ENCODE data around the gene RIMBP2.

RIMBP2 gene

DNA sequence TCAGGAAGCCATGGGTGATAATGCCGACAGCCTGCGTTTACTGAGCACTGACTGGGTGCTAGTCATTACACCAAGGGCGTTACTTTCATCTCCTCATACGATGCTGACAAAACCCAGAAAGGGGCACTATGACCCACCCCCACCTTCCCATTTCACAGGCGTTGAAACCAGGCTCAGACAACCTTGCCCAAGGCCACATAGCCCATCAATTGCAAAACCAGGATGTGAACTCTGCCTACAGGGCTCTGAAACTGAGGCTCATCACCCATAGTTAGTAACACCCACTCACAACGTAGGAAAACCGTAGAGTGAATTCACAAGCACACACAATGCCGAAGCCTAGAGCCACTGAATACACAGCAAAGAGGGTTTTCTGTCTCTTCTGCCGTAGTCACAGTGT, 119.9 kb downstream of the RIMBP2 start:
- TF ChIP-seq CTCF (IDR thresholded peaks at IDR 0.05; ENCODE audit: insufficient read depth, low read depth, low read length, missing control alignments), result no peak
- no peak overlapping the region for H3K4me3 ChIP-seq (ENCODE audit: low read depth, low read length)
- no peak for DNase-seq (ENCODE audit: low read depth)

GRCh38 chr12:130595566-130595965, 120.5 kb downstream of the RIMBP2 start:
- no peak for DNase-seq (ENCODE audit: low read depth)
- no peak for TF ChIP-seq CTCF (IDR thresholded peaks at IDR 0.05; ENCODE audit: insufficient read depth, low read depth, low read length, missing control alignments)
- H3K4me3 ChIP-seq (ENCODE audit: low read depth, low read length), result no peak overlapping the region

GRCh38 chr12:130593056-130593455, 123.0 kb downstream of the RIMBP2 start:
- DNase-seq (ENCODE audit: low read depth), result no peak
- H3K4me3 ChIP-seq (ENCODE audit: low read depth, low read length), result no peak overlapping the region
- TF ChIP-seq CTCF (IDR thresholded peaks at IDR 0.05; ENCODE audit: insufficient read depth, low read depth, low read length, missing control alignments), result no peak

DNA sequence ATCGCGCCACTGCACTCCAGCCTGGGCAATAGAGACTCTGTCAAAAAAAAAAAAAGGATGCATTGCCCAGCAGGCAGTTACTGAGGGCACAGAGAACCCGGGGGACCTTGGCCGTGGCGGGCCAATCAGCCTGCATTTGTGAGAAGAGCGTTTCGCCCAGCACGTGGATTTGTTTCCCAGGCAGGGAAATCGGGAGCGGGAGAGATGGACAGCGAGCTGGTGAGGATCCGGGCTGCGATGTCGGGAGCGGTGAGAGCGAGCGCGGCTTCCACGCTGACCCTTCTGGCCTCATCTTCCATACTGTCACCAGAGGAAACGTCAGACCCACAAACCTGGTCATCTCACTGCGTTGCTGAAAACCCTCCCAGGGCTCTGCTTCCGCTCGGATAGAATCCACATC, 123.5 kb downstream of the RIMBP2 start:
- DNase-seq (ENCODE audit: low read depth), result no peak
- H3K4me3 ChIP-seq (ENCODE audit: low read depth, low read length), result no peak overlapping the region
- no peak for TF ChIP-seq CTCF (IDR thresholded peaks at IDR 0.05; ENCODE audit: insufficient read depth, low read depth, low read length, missing control alignments)

DNA sequence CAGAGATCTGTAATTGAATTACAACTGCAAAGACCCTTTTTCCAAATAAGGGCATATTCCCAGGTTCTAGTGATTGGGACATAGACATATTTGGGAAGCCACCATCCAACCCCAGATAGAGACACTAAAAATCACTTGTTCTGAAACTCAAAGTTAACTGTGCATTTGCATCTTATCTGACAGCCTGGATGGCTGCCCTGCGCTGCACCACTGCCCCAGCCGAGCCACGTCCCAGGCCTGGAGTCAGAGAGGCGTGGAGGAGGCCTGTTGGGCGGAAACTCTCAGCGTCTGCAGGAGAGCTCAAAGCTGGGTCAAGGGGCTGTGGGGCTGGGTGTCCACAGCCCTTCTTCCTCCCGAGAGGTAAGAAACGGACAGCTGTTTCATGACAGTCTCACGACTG, 124.4 kb downstream of the RIMBP2 start:
- no peak for TF ChIP-seq CTCF (IDR thresholded peaks at IDR 0.05; ENCODE audit: insufficient read depth, low read depth, low read length, missing control alignments)
- no peak for DNase-seq (ENCODE audit: low read depth)
- H3K4me3 ChIP-seq (ENCODE audit: low read depth, low read length), result no peak overlapping the region

DNA sequence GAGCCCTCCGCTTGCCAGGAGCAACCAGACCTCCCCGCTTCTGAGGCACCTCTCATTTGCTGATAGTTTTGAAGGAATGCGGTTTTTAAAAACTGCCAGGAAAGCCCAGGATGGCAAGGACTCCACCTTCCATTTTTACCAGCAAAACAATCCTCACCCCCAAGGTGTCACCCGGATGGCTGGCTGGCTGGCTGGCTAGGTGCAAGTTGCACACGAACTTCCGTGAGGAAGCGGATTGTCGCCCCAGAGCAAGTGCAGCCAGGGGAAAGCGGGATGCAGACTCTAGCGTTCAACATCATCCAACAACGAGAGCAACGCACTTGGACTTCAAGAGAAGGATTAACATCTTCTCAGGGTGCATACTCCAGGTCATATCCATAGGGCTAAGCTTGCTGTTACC, 125.4 kb downstream of the RIMBP2 start:
- no peak for TF ChIP-seq CTCF (IDR thresholded peaks at IDR 0.05; ENCODE audit: insufficient read depth, low read depth, low read length, missing control alignments)
- H3K4me3 ChIP-seq (ENCODE audit: low read depth, low read length), result no peak overlapping the region
- DNase-seq (ENCODE audit: low read depth), result no peak

DNA sequence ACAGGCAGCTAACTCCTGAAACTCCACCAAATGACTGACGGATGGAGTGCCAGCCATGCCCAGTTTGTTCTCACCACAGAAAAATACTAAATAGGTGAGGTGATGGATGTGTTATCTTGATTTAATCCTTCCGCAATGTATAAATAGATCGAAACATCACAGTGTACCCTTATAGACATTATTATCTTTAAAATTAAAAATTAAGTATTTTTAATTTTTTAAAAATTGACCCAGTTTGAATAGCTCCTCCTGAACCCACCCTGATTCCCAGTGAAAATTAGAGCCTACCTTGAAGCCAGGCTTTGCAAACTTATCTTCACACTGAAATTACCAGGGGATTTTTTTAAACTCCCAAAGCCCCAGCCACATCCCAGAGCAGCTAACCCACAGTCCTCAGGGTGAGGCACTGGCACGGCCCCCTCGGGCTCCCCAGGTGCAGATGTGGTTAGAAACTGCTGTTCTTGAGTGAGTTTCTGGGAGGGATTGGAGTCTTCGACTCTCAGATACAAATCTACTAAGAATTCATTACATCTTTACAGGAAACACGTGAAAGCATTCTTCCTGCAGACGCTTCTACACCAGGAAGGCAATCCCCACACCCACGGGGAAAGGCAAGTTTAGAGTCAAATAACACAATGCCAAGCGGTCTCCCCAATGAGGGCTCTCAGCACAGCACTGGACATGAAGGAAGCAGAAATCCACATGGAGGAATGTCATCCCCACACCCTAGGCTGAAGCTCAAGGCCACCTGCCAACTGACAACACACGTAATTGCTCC, 126.4 kb downstream of the RIMBP2 start:
- no peak for TF ChIP-seq CTCF (IDR thresholded peaks at IDR 0.05; ENCODE audit: insufficient read depth, low read depth, low read length, missing control alignments)
- peak; percentile 5 for DNase-seq (ENCODE audit: low read depth)
- H3K4me3 ChIP-seq (ENCODE audit: low read depth, low read length), result no peak overlapping the region

All from GM12865 (cell line).